GM18951 (cell line): ENCODE measurements around the gene ZNF469.

Experiments used
- POLR2A ChIP-seq: IDR thresholded peaks from 4 replicates; pipeline ENCODE4 v1.6.1; 2011; ENCODE audit warnings: mild to moderate bottlenecking; ENCODE audit not compliant: insufficient read length, insufficient read depth; ENCODE audit errors: extremely low read depth
- in situ Hi-C: fragments of 300-500 bp; cut with MboI; formaldehyde crosslinking; loops from one replicate; pipeline ENCODE4 v1.12.0; 2022; ENCODE audit warnings: low sequenced_read_pairs, mixed read lengths, inconsistent platforms; ENCODE audit not compliant: unreplicated experiment

The ZNF469 gene

GRCh38 chr16:88393034-88393433 lies 10.3 kb downstream of the ZNF469 start:
- in situ Hi-C loops, result no loop called here
- TF ChIP-seq POLR2A, result no peak

DNA sequence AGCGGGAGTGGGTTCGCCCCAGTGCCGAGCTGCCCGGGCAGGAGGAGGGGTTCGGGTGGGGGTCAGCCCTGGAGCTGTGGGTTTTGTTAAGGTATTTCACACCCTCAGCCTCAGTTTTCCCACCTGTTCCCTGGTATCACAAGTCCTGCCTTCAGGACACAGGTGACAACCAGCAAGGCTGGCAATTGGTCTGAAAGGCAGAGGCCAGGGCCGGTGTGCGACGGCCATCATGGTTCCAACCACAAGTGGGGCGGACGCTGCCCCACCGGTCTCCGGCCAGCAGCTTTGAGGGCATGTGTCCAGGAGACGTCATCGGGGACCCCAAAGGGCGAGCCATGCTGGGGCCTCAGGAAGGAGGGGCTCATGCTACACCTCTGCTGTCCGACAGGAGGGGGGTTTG lies 10.8 kb downstream of the ZNF469 start:
- in situ Hi-C loops, result no loop called here
- TF ChIP-seq POLR2A, result no peak

- in situ Hi-C loops, result no loop called here
- TF ChIP-seq POLR2A, result no peak
These were observed 11.7 kb downstream of the ZNF469 start for GRCh38 chr16:88394426-88394825.

DNA sequence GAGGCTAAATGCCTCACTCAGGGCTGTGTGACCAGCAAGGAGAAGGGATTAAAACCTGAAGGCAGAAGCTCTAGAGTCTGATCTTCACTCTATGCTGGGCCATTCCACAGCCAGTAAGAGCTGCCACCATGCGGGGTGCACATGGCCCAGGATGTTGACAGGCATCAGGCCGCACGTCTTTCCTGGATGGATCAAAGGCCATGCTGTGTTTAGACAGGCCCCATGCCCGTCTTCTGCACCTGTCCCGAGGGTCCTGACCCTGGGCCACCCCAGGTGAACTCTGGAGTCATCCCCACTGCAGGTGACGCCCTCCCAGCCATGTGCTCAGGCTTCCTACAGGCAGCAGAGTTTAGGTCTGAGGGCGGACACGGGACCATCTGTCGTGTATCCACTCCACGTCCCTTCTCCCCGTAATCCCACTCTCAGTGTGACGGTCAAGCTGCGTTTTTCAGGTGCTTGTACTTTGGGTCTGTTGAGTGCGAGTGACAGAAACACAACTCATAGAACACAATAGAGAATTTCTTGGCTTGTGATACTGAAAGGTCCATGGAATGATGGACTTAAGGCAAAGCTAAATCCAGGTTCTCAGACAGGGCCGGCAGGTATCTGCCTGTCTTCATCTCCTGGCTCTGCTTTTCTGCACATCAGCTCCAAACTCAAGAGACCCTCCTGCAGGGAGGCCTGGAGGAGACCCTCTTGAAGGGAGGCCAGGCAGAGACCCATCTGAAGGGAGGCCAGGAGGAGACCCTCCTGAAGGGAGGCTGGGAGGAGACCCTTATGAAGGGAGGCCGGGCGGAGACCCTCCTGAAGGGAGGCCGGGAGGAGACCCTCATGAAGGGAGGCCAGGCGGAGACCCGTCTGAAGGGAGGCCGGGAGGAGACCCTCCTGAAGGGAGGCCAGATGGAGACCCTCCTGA lies 13.2 kb downstream of the ZNF469 start:
- no peak for TF ChIP-seq POLR2A

GRCh38 chr16:88398170-88398873 lies 15.6 kb downstream of the ZNF469 start:
- TF ChIP-seq POLR2A, result no peak
- in situ Hi-C loops, result no loop called here

More for the DNA sequence above, 13.2 kb downstream of the ZNF469 start:
- in situ Hi-C loops, result no loop called here

GRCh38 chr16:88398874-88399178 lies 16.1 kb downstream of the ZNF469 start:
- in situ Hi-C loops, result no loop called here
- TF ChIP-seq POLR2A, result no peak

DNA sequence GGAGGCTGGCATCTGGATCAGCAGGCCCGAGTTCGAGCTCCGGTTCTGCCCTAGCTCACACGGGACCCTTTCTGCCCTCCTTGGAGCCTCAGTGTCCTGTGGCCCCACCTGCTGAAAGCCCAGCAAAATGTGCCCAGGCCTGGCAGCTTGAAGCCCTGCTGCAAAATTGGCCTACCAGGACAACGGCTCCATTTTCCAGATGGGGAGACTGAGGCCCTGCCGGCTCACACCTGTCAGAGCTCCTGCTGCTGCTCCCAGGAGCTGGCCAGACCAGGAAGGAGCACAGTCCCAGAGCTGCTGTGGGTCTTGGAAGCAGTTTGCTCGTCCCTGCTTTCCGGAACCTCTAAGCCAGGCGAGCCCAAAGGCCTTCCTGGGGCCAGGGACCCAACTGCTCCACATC lies 17.4 kb downstream of the ZNF469 start:
- in situ Hi-C loops, result no loop called here

GRCh38 chr16:88401604-88402246 lies 19.0 kb downstream of the ZNF469 start:
- TF ChIP-seq POLR2A, result no peak
- in situ Hi-C loops, result no loop called here

More for the DNA sequence above, 17.4 kb downstream of the ZNF469 start:
- no peak for TF ChIP-seq POLR2A

GRCh38 chr16:88402551-88403240 lies 19.9 kb downstream of the ZNF469 start:
- in situ Hi-C loops, result no loop called here

DNA sequence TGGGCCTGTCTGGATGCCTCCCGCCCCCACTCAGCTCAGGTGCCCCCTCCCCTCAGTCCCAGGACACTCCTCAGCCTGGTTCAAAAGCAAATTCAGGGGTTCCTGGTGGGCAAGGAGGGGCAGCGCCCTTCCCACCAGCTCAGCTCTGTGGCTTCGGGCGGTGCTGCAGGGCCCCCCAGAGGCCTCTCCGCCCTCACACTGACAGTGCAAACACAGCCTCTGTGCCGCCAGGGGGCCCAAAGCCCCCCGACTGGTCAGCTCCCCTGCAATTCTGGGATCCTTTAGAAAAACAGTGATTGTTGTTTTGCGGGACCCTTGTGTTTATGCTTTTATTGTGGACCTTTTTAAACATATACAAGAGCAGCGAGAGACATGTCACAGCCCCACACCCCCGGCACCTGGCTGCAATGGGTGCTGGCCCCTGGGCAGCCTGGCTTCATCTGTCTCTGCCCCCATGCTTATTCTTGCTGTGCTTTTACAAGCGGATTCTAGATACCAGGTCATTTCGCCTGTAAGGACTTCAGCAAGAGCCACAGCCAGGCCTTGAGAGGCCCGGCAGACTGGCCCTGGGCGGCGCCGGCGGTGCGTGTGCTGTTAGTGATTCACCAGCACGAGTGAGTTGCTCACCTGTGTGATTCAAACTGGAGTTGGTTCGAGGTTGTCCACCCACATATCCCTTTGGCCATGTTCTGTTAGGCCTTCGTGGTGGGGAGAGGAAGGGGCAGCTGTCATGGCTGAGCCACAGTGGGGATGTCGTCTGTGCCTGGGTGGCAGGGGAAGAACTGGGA lies 21.2 kb downstream of the ZNF469 start:
- in situ Hi-C loops, result no loop called here
- no peak for TF ChIP-seq POLR2A

More at GRCh38 chr16:88402551-88403240, 19.9 kb downstream of the ZNF469 start:
- no peak for TF ChIP-seq POLR2A

DNA sequence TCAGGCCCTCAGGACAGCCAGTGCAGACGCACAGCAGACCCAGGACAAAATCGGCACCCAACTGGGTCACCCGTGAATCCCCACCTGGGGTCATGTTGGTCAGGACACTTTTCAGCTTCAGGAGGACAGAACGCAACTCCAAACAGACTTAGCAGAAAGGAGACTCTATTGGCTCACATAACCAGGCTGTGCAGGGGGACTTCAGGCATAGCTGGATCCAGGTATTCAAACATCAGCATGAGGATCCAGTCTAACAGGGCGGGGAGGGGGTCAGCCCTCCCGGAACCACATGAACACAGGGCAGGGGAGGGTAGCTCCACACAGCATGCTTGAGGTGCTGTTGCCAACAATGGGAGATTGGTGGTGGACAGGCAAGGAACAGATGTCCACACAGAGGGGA lies 22.0 kb downstream of the ZNF469 start:
- no peak for TF ChIP-seq POLR2A
- in situ Hi-C loops, result no loop called here
